HK-2 (cell line): ENCODE results near the gene CYP8B1.

Experiments used
- DNase-seq: peaks from one replicate; pipeline ENCODE4 v3.0.0-alpha.2; 2018; ENCODE audit not compliant: unreplicated experiment

The CYP8B1 gene

DNA sequence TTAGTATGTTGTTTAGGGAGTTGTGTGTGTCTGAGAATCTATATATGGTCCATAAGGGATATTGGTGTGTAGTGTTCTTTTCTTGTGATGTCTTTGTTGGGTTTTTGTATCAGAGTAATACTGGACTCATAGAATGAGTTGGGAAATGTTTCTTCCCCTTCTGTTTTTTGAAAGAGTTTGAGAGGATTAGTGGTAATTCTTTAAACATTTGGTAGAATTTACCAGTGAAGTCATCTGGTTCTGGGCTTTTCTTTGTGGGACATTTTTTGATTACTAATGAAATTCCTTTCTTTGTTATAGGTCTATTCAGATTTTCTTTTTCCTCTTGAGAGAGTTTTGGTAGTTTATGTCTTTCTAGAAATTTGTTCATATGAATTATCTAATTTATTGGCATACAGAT, 49.5 kb downstream of the CYP8B1 start:
- DNase-seq: no peak

DNA sequence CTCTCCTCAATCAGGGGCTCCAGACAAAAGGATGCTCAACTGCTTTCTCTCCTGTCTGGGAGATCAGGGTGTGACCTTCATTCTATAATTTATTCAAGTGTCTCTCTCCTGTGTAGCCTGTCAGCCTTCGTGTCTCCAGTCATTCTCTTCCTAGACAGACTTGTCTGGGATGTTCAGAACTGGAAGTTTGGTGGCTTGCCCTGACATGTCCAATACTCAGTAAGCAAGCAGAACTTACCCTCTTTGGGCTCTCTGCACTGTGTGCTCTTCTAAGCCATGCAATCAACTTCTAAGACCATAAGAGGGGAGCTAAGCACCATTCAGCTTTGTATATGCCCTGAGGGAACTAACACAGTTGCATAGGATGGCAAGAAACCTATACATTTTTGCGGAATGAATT, 52.3 kb downstream of the CYP8B1 start:
- DNase-seq: no peak

DNA sequence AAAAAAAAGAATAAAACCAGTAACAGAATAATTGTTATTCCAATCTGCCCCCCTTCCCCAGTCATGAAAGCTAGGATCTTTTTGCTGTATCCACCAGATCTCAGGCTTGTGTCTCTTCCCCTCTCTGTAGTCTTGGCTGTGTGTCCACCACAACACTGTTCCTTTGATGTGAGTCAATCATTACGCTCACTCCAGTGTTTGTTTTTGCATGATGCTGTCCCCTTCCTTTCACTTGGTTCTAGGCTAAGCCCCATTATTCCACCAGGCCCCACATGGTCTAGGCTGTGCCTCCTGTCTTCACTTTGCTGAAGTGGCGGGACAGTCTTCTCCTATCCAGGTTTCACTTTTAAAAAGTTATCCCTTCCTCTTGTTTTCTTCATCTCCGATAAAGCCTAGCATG, 52.9 kb downstream of the CYP8B1 start:
- DNase-seq: no peak
